HepG2 (cell line): Measurements from ENCODE around the gene MAPK8. TPM values are rescaled to one million over a fixed set of nuclear protein-coding genes. Genes with fewer than 3 reads are reported as not detected.

Experiments used
- ATAC-seq: fragments of 200-7000 bp; cut with Tn5 transposase; 3 replicates; pipeline ENCODE4 v1.9.1; 2020; ENCODE audit warnings: mild to moderate bottlenecking, moderate library complexity
- BruUV-seq: library from RNA; stranded (reverse); fragments of 400-500 nt; replicated peaks from 2 replicates; lab custom pipeline; 2021; lab: Mats Ljungman, UMichigan
- CTCF ChIA-PET: fragments of 300-600 bp; formaldehyde crosslinking; extraction: SDS; loops from one replicate; lab custom pipeline; 2021; ENCODE audit warnings: low total read pairs, inconsistent platforms, low intra/inter-chr PET ratio; lab: Yijun Ruan, JAX
- POLR2A ChIA-PET: fragments of 350-600 bp; sonication (Branson Sonifier 250); formaldehyde crosslinking; loops from one replicate; lab custom pipeline; 2020; ENCODE audit warnings: antibody characterized with exemption, inconsistent platforms; lab: Yijun Ruan, JAX
- DNase-seq: peaks from one replicate; pipeline ENCODE4 v3.0.0-alpha.2; 2015; ENCODE audit warnings: low spot score
- FAIRE-seq: peaks from 3 replicates; lab custom pipeline; 2011; peaks lifted over from hg19 to GRCh38; lab: Jason Lieb, UNC
- H2AFZ ChIP-seq: one replicate; pipeline ENCODE4 v1.6.1; 2011; ENCODE audit warnings: low read length, inconsistent platforms
- H3K27ac ChIP-seq: fragments of 300-600 bp; 3 replicates; pipeline ENCODE4 v1.8.0; 2011; ENCODE audit warnings: mixed run types, mild to moderate bottlenecking, mixed read lengths, low read length, inconsistent platforms; ENCODE audit not compliant: insufficient read depth; ENCODE audit errors: extremely low read length
- H3K27me3 ChIP-seq, 2 experiments: fragments of 200-600 bp in 1 of 2; 2 replicates in 1 of 2; 3 replicates in 1 of 2; pipeline versions ENCODE4 v1.6.0 to v1.8.0; 2011; ENCODE audit warnings: low read length in 2 of 2, mild to moderate bottlenecking in 2 of 2, moderate library complexity in 2 of 2, inconsistent platforms in 1 of 2; ENCODE audit not compliant: insufficient read depth in 2 of 2, control insufficient read depth in 1 of 2
- H3K36me3 ChIP-seq, 2 experiments: fragments of 200-600 bp in 1 of 2; replicated peaks in 1 of 2; 2 replicates in 1 of 2; 3 replicates in 1 of 2; pipeline versions ENCODE4 v1.5.1 to v1.8.0; 2011; ENCODE audit warnings: low read length in 2 of 2, inconsistent platforms in 1 of 2; ENCODE audit not compliant: insufficient read depth in 2 of 2, control insufficient read depth in 1 of 2
- H3K4me1 ChIP-seq: 2 replicates; pipeline ENCODE4 v1.5.1; 2012; ENCODE audit warnings: low read length, inconsistent platforms; ENCODE audit not compliant: insufficient read depth
- H3K4me2 ChIP-seq: 2 replicates; pipeline ENCODE4 v1.6.0; 2011; ENCODE audit warnings: low read depth, low read length, inconsistent platforms
- H3K4me3 ChIP-seq, 3 experiments: fragments of 200-600 bp in 1 of 3; sonication (generic), shearing (Covaris generic) in 1 of 3; replicated peaks in 1 of 3; 2 replicates each; pipeline ENCODE4 v1.5.1; 2011 to 2016; ENCODE audit warnings: low read length in 3 of 3, inconsistent platforms in 2 of 3, low read depth in 2 of 3, mild to moderate bottlenecking in 2 of 3, control low read depth in 1 of 3, mixed read lengths in 1 of 3; ENCODE audit not compliant: insufficient read depth in 1 of 3
- H3K79me2 ChIP-seq: one replicate; pipeline ENCODE4 v1.6.1; 2011; ENCODE audit warnings: low read length, inconsistent platforms; ENCODE audit not compliant: insufficient read depth
- H3K9ac ChIP-seq: 2 replicates; pipeline ENCODE4 v1.6.0; 2011; ENCODE audit warnings: mild to moderate bottlenecking, low read depth, low read length, inconsistent platforms; ENCODE audit not compliant: insufficient read depth
- H3K9me3 ChIP-seq: 2 replicates; pipeline ENCODE4 v1.5.1; 2012; ENCODE audit warnings: mild to moderate bottlenecking, low read length
- H4K20me1 ChIP-seq: 2 replicates; pipeline ENCODE4 v1.6.0; 2011; ENCODE audit warnings: inconsistent platforms, mild to moderate bottlenecking, low read length, moderate library complexity; ENCODE audit not compliant: insufficient read depth
- ARHGAP35 ChIP-seq: sonication (generic); formaldehyde crosslinking; IDR thresholded peaks from 2 replicates; pipeline ENCODE4 v1.9.0; 2022; ENCODE audit warnings: mild to moderate bottlenecking, inconsistent platforms, moderate library complexity, missing genetic modification reagents, borderline replicate concordance
- ATAD3A ChIP-seq: sonication (generic); formaldehyde crosslinking; IDR thresholded peaks from 2 replicates; pipeline ENCODE4 v1.4.0; 2020; ENCODE audit warnings: missing genetic modification reagents
- ATF1 ChIP-seq: IDR thresholded peaks from 2 replicates; pipeline ENCODE4 v1.6.1; 2016; ENCODE audit warnings: mild to moderate bottlenecking, control low read depth
- CHCHD3 ChIP-seq: sonication (generic); formaldehyde crosslinking; IDR thresholded peaks from 2 replicates; pipeline ENCODE4 v1.8.0; 2022; ENCODE audit warnings: mild to moderate bottlenecking, missing genetic modification reagents, moderate library complexity
- KDM1A ChIP-seq: IDR thresholded peaks from 2 replicates; pipeline ENCODE4 v1.6.1; 2016; ENCODE audit warnings: missing compliant biosample characterization
- KLF9 ChIP-seq: IDR thresholded peaks from 2 replicates; pipeline ENCODE4 v1.6.1; 2016; ENCODE audit warnings: low read depth
- POGK ChIP-seq: sonication (generic); formaldehyde crosslinking; conservative IDR thresholded peaks from 2 replicates; pipeline ENCODE4 v1.8.0; 2022; ENCODE audit warnings: mild to moderate bottlenecking, moderate library complexity, missing genetic modification reagents
- POLR2G ChIP-seq: fragments of 200-400 bp; formaldehyde crosslinking; IDR thresholded peaks from 2 replicates; pipeline ENCODE4 v1.6.1; 2018; ENCODE audit warnings: mild to moderate bottlenecking, low read depth, low read length, moderate library complexity
- ZBTB1 ChIP-seq: sonication (generic); formaldehyde crosslinking; IDR thresholded peaks from 2 replicates; pipeline ENCODE4 v1.4.0; 2020; ENCODE audit warnings: missing genetic modification reagents, borderline replicate concordance
- ZNF30 ChIP-seq: sonication (generic); formaldehyde crosslinking; IDR thresholded peaks from 2 replicates; pipeline ENCODE4 v1.5.0; 2020; ENCODE audit warnings: mild to moderate bottlenecking, missing genetic modification reagents
- ZNF614 ChIP-seq: IDR thresholded peaks from 2 replicates; pipeline ENCODE4 v1.6.1; 2018; ENCODE audit warnings: missing biosample characterization, missing genetic modification reagents, inconsistent platforms, borderline replicate concordance
- in situ Hi-C: cut with HindIII; loops from 2 replicates; pipeline ENCODE4 v1.10.0; 2017; ENCODE audit warnings: low pct_unique_long_range_greater_than_20kb; ENCODE audit not compliant: extremely low pct_ligation_motif_present
- intact Hi-C: fragments of 100-400 bp; cut with micrococcal nuclease; formaldehyde crosslinking; loops from one replicate; pipeline ENCODE4 v1.10.0; 2022; ENCODE audit not compliant: unreplicated experiment
- polyA plus RNA-seq, 8 experiments: library from polyadenylated mRNA; depleted of rRNA in 3 of 8; stranded (reverse) in 7 of 8; unstranded in 1 of 8; fragments of >200 nt; fragmentation: Illumina TruSeq in 4 of 8; extraction: Trizol in 4 of 8; gene quantifications; 2 replicates each; pipeline versions ENCODE4 v1.2.1 to v1.2.3, GENCODE V29; 2011 to 2016; ENCODE audit warnings: low read depth in 4 of 8, missing spikeins in 1 of 8, mixed read lengths in 1 of 8; ENCODE audit not compliant: insufficient read depth in 1 of 8
- total RNA-seq, 5 experiments: library from RNA; depleted of rRNA; stranded (reverse); fragments of >200 nt; fragmentation: Illumina TruSeq; extraction: Trizol; gene quantifications; 2 replicates each; pipeline ENCODE4 v1.2.3, GENCODE V29; 2016; ENCODE audit warnings: low read depth in 1 of 5
- TF ChIP-seq, protein P1 (sequence below): IDR thresholded peaks from 2 replicates; pipeline ENCODE4 v1.4.0; 2020; ENCODE audit warnings: mild to moderate bottlenecking, missing genetic modification reagents

The MAPK8 gene
- total and polyA plus RNA-seq, 2 of the 13 experiments (the other 11 are each of a cell fraction or from before 2014, with no cell fraction given): 41.6 to 47.3 TPM

DNA sequence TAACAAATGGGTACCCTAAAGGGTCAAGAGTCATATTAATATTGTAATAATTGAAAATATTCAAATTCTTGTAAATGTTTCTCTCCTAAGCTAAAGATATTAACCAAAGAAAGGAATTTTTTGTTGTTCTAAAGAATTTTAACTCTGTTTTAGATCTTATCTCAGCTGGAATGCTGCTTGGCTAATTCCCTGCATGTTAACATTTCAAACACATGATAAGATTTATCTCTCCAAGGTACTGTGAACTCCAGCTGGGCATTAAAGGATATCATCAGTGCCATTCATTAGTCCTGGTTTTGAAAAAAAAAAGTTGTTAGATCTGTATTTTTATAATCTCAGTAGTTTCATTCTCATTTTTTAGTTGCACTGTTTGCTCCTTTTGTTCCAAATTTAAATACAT, 76.9 kb downstream of the MAPK8 start:
- intact Hi-C loops: no loop called here
- Histone ChIP-seq H3K36me3 (no peaks in the 10 kb centered on the region), H2AFZ (no peak overlapping the region), H3K27me3 (no peaks in the 10 kb centered on the region), H3K9me3 (peaks cover 4% of the 10 kb centered on the region; the same call in 1 of the 2 replicates), H4K20me1 (no peaks in the 10 kb centered on the region; the same call in 1 of the 2 replicates), H3K9ac (no peak overlapping the region), H3K79me2 (no peaks in the 10 kb centered on the region), H3K4me3 (no peak overlapping the region), H3K4me2 (no peak overlapping the region), H3K4me1 (no peaks in the 10 kb centered on the region), H3K27ac (no peak overlapping the region)
- in situ Hi-C loops: no loop called here
- CTCF ChIA-PET: no interaction called here
- no TSS peak for BruUV-seq
- DNase-seq (peak; percentile 15), ATAC-seq (no peak), FAIRE-seq (no peak)
- TF ChIP-seq POGK (no peak), CHCHD3 (CRISPR knock-in tag) (no peak), ATAD3A (CRISPR knock-in tag) (no peak), ZNF614 (CRISPR knock-in tag) (no peak), KLF9 (no peak), ZNF30 (no peak), POLR2G (no peak), ZBTB1 (CRISPR knock-in tag) (no peak), ARHGAP35 (no peak), ATF1 (no peak), KDM1A (CRISPR knock-in tag) (no peak)
- TF ChIP-seq, protein P1, sequence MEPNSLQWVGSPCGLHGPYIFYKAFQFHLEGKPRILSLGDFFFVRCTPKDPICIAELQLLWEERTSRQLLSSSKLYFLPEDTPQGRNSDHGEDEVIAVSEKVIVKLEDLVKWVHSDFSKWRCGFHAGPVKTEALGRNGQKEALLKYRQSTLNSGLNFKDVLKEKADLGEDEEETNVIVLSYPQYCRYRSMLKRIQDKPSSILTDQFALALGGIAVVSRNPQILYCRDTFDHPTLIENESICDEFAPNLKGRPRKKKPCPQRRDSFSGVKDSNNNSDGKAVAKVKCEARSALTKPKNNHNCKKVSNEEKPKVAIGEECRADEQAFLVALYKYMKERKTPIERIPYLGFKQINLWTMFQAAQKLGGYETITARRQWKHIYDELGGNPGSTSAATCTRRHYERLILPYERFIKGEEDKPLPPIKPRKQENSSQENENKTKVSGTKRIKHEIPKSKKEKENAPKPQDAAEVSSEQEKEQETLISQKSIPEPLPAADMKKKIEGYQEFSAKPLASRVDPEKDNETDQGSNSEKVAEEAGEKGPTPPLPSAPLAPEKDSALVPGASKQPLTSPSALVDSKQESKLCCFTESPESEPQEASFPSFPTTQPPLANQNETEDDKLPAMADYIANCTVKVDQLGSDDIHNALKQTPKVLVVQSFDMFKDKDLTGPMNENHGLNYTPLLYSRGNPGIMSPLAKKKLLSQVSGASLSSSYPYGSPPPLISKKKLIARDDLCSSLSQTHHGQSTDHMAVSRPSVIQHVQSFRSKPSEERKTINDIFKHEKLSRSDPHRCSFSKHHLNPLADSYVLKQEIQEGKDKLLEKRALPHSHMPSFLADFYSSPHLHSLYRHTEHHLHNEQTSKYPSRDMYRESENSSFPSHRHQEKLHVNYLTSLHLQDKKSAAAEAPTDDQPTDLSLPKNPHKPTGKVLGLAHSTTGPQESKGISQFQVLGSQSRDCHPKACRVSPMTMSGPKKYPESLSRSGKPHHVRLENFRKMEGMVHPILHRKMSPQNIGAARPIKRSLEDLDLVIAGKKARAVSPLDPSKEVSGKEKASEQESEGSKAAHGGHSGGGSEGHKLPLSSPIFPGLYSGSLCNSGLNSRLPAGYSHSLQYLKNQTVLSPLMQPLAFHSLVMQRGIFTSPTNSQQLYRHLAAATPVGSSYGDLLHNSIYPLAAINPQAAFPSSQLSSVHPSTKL (CRISPR knock-in tag): no peak
- POLR2A ChIA-PET: no interaction called here
